ENCODE measurements around the gene ZBTB26.

DNA sequence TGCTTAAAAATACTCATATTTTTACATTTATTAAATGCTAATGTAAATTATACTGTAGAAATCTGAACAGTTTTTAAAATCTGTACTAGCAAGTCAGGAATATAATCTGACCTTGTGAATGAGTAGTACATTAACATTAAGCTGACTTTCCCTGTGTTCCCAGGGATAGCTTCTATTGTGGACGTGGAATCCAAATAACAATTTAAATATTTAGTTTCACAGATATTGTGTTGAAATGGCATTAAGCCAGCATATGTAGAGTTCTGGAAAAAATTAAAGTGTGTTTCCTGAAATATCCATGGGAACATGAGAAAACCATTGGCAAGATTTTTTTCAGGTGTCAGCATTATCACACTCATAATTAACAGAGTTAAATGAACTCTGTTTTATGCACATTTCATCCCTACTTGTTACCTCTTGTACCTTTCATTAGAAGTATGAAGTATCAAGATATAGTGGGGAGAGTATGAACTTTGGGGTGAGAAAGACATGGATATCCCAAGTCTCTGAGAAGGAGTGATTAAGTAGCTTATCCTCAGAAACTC is 15.2 kb upstream of the ZBTB26 start:
- TF ChIP-seq, protein P1, sequence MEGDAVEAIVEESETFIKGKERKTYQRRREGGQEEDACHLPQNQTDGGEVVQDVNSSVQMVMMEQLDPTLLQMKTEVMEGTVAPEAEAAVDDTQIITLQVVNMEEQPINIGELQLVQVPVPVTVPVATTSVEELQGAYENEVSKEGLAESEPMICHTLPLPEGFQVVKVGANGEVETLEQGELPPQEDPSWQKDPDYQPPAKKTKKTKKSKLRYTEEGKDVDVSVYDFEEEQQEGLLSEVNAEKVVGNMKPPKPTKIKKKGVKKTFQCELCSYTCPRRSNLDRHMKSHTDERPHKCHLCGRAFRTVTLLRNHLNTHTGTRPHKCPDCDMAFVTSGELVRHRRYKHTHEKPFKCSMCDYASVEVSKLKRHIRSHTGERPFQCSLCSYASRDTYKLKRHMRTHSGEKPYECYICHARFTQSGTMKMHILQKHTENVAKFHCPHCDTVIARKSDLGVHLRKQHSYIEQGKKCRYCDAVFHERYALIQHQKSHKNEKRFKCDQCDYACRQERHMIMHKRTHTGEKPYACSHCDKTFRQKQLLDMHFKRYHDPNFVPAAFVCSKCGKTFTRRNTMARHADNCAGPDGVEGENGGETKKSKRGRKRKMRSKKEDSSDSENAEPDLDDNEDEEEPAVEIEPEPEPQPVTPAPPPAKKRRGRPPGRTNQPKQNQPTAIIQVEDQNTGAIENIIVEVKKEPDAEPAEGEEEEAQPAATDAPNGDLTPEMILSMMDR (IDR thresholded peaks at IDR 0.05) = no peak
- TF ChIP-seq ETV6 (CRISPR knock-in tag; IDR thresholded peaks at IDR 0.05) (no peak), ESRRA (CRISPR knock-in tag; IDR thresholded peaks at IDR 0.05; ENCODE audit: borderline replicate concordance) (no peak), TEAD4 (CRISPR knock-in tag; IDR thresholded peaks at IDR 0.05) (no peak), FOXP1 (CRISPR knock-in tag; IDR thresholded peaks at IDR 0.05; ENCODE audit: borderline replicate concordance) (no peak), ZNF121 (CRISPR knock-in tag; IDR thresholded peaks at IDR 0.05) (no peak), NR2C2 (CRISPR knock-in tag; IDR thresholded peaks at IDR 0.05) (no peak), SMAD4 (CRISPR knock-in tag; IDR thresholded peaks at IDR 0.05) (no peak), SP1 (CRISPR knock-in tag; conservative IDR thresholded peaks at IDR 0.05) (no peak)
- TF ChIP-seq, protein P2, sequence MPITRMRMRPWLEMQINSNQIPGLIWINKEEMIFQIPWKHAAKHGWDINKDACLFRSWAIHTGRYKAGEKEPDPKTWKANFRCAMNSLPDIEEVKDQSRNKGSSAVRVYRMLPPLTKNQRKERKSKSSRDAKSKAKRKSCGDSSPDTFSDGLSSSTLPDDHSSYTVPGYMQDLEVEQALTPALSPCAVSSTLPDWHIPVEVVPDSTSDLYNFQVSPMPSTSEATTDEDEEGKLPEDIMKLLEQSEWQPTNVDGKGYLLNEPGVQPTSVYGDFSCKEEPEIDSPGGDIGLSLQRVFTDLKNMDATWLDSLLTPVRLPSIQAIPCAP (CRISPR knock-in tag; IDR thresholded peaks at IDR 0.05) = no peak
- TF ChIP-seq, protein P3, sequence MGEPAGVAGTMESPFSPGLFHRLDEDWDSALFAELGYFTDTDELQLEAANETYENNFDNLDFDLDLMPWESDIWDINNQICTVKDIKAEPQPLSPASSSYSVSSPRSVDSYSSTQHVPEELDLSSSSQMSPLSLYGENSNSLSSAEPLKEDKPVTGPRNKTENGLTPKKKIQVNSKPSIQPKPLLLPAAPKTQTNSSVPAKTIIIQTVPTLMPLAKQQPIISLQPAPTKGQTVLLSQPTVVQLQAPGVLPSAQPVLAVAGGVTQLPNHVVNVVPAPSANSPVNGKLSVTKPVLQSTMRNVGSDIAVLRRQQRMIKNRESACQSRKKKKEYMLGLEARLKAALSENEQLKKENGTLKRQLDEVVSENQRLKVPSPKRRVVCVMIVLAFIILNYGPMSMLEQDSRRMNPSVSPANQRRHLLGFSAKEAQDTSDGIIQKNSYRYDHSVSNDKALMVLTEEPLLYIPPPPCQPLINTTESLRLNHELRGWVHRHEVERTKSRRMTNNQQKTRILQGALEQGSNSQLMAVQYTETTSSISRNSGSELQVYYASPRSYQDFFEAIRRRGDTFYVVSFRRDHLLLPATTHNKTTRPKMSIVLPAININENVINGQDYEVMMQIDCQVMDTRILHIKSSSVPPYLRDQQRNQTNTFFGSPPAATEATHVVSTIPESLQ (CRISPR knock-in tag; IDR thresholded peaks at IDR 0.05) = no peak
- TF ChIP-seq, protein P4, sequence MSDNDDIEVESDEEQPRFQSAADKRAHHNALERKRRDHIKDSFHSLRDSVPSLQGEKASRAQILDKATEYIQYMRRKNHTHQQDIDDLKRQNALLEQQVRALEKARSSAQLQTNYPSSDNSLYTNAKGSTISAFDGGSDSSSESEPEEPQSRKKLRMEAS (CRISPR knock-in tag; IDR thresholded peaks at IDR 0.05) = no peak

Data from WTC11 (cell line).